ENCODE measurements around the gene GDPD5. TPM values are rescaled to one million over a fixed set of nuclear protein-coding genes. Genes with fewer than 3 reads are reported as not detected.

Gene GDPD5
- total RNA-seq, 2 donors from 2014 or later, result 3.0 to 8.6 TPM

GRCh38 chr11:75543806-75544205 is 18.1 kb upstream of the GDPD5 start:
- H3K4me1 ChIP-seq (ENCODE audit: control insufficient read depth, insufficient read depth, low read length), result peaks cover 3% of the 10 kb centered on the region
- TF ChIP-seq, protein P1, sequence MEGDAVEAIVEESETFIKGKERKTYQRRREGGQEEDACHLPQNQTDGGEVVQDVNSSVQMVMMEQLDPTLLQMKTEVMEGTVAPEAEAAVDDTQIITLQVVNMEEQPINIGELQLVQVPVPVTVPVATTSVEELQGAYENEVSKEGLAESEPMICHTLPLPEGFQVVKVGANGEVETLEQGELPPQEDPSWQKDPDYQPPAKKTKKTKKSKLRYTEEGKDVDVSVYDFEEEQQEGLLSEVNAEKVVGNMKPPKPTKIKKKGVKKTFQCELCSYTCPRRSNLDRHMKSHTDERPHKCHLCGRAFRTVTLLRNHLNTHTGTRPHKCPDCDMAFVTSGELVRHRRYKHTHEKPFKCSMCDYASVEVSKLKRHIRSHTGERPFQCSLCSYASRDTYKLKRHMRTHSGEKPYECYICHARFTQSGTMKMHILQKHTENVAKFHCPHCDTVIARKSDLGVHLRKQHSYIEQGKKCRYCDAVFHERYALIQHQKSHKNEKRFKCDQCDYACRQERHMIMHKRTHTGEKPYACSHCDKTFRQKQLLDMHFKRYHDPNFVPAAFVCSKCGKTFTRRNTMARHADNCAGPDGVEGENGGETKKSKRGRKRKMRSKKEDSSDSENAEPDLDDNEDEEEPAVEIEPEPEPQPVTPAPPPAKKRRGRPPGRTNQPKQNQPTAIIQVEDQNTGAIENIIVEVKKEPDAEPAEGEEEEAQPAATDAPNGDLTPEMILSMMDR (conservative IDR thresholded peaks at IDR 0.05), result no peak
- DNase-seq, result no peak
- Mint-ChIP-seq H3K4me1 (peaks cover 15% of the 10 kb centered on the region), H3K4me3 (no peak overlapping the region), H3K36me3 (ENCODE audit: low read depth) (no peaks in the 10 kb centered on the region), H3K27me3 (ENCODE audit: insufficient read depth) (peaks cover 5% of the 10 kb centered on the region), H3K27ac (no peak overlapping the region), H3K9me3 (no peaks in the 10 kb centered on the region)
- no peak overlapping the region for H3K4me3 ChIP-seq (ENCODE audit: low read length)
- H3K36me3 ChIP-seq (ENCODE audit: control insufficient read depth, insufficient read depth, low read length), result no peaks in the 10 kb centered on the region
- no peak overlapping the region for H3K9ac ChIP-seq (ENCODE audit: extremely low read depth, low read length, poor library complexity, severe bottlenecking)
- H3K9me3 ChIP-seq (ENCODE audit: control insufficient read depth, low read length), result no peaks in the 10 kb centered on the region
- 94% methylated on average over 6 of the region's 6 CpGs for WGBS, 2 experiments (ENCODE audit: insufficient coverage in 1 of 2, insufficient read length in 1 of 2)
- H3K27ac ChIP-seq (ENCODE audit: low read depth, low read length), result no peak overlapping the region
- no peaks in the 10 kb centered on the region for H3K27me3 ChIP-seq (ENCODE audit: control insufficient read depth, insufficient read depth, low read length, poor library complexity, severe bottlenecking)

- H3K36me3 ChIP-seq (ENCODE audit: control insufficient read depth, insufficient read depth, low read length), result no peaks in the 10 kb centered on the region
- peaks cover 23% of the 10 kb centered on the region for H3K4me1 Mint-ChIP-seq
- no peaks in the 10 kb centered on the region for H3K9me3 ChIP-seq (ENCODE audit: control insufficient read depth, low read length)
- H3K9me3 Mint-ChIP-seq, result no peaks in the 10 kb centered on the region
- H3K27ac ChIP-seq (ENCODE audit: low read depth, low read length), result no peak overlapping the region
- TF ChIP-seq, protein P1 (conservative IDR thresholded peaks at IDR 0.05), result no peak
- 92 to 100% methylated on average over 1 of the region's 1 CpG for WGBS, 2 experiments (ENCODE audit: insufficient coverage in 1 of 2, insufficient read length in 1 of 2)
- H3K27me3 Mint-ChIP-seq (ENCODE audit: insufficient read depth), result peaks cover 5% of the 10 kb centered on the region
- DNase-seq, result no peak
- H3K9ac ChIP-seq (ENCODE audit: extremely low read depth, low read length, poor library complexity, severe bottlenecking), result no peak overlapping the region
- H3K4me3 ChIP-seq (ENCODE audit: low read length), result no peak overlapping the region
- no peak overlapping the region for H3K4me3 Mint-ChIP-seq
- no peaks in the 10 kb centered on the region for H3K36me3 Mint-ChIP-seq (ENCODE audit: low read depth)
- no peaks in the 10 kb centered on the region for H3K27me3 ChIP-seq (ENCODE audit: control insufficient read depth, insufficient read depth, low read length, poor library complexity, severe bottlenecking)
- H3K27ac Mint-ChIP-seq, result no peak overlapping the region
- H3K4me1 ChIP-seq (ENCODE audit: control insufficient read depth, insufficient read depth, low read length), result peaks cover 9% of the 10 kb centered on the region
Measured at GRCh38 chr11:75542088-75542438, 16.3 kb upstream of the GDPD5 start.

GRCh38 chr11:75541193-75542087 is 15.7 kb upstream of the GDPD5 start:
- Mint-ChIP-seq H3K9me3 (no peaks in the 10 kb centered on the region), H3K27ac (no peak overlapping the region), H3K36me3 (ENCODE audit: low read depth) (no peaks in the 10 kb centered on the region), H3K27me3 (ENCODE audit: insufficient read depth) (peaks cover 5% of the 10 kb centered on the region), H3K4me1 (peaks cover 23% of the 10 kb centered on the region), H3K4me3 (no peak overlapping the region)
- Histone ChIP-seq H3K36me3 (ENCODE audit: control insufficient read depth, insufficient read depth, low read length) (no peaks in the 10 kb centered on the region), H3K27ac (ENCODE audit: low read depth, low read length) (no peak overlapping the region), H3K9me3 (ENCODE audit: control insufficient read depth, low read length) (no peaks in the 10 kb centered on the region), H3K4me1 (ENCODE audit: control insufficient read depth, insufficient read depth, low read length) (peaks cover 9% of the 10 kb centered on the region), H3K4me3 (ENCODE audit: low read length) (no peak overlapping the region), H3K27me3 (ENCODE audit: control insufficient read depth, insufficient read depth, low read length, poor library complexity, severe bottlenecking) (no peaks in the 10 kb centered on the region), H3K9ac (ENCODE audit: extremely low read depth, low read length, poor library complexity, severe bottlenecking) (no peak overlapping the region)
- WGBS, 2 experiments (ENCODE audit: insufficient coverage in 1 of 2, insufficient read length in 1 of 2), result 96 to 97% methylated on average over 3 to 4 of the region's 4 CpGs
- DNase-seq, result no peak
- TF ChIP-seq, protein P1 (conservative IDR thresholded peaks at IDR 0.05), result no peak
